ENCODE data around the gene PKD1. TPM values are rescaled to one million over a fixed set of nuclear protein-coding genes. Genes with fewer than 3 reads are reported as not detected.

The PKD1 gene
- total RNA-seq, 1 experiment from 2014 or later: 91.5 TPM

DNA sequence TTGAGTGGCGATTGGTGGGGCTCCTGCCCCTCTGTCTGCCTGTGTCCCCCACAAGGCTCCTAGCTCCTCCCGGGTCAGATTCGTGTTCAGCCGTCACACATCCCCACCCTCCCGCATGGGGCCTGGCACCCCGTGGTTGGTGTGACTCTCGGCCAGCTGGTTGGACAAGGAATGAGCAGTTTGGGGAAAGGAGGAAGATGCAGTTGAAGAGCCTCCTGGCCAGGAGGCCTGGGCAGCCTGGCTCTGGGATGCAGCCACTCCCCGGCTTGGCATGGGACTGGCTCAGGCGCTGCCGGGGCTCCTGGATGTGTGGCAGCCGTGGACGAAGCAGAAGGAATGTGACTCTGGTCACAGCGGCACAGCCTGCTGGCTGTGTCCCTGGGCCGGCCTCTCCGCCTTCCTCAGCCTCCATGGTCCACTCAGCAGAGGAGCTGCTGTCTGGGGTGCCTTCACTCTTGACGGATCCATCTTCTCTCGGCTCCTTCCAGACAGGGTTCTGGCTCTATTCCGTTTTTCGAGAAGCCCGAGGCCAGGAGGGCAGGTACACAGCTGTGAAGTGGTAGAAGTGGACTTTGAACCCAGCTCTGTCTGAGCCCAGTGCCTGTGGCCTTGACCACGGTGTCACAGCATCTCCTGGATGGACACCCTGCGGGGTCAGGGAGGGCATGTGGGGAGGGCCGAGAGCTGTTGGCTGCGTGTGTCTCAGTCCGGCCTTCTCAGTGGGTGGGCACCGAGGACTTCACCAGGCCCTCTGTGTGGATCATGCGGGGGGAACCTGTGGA, 22.0 kb upstream of the PKD1 start:
- DNase-seq: peak in 1 of 2 experiments; percentile 49
- Histone ChIP-seq H4K20me1 (ENCODE audit: insufficient read depth) (peaks cover 75% of the 10 kb centered on the region), H3F3A (ENCODE audit: insufficient read depth, low read depth) (peaks cover 37% of the 10 kb centered on the region), H3K9me3 (ENCODE audit: insufficient read depth, low read depth) (no peaks in the 10 kb centered on the region), H3K4me1 (replicated peaks; ENCODE audit: insufficient read depth) (peaks cover 30% of the 10 kb centered on the region), H3K9me2 (ENCODE audit: insufficient read depth) (no peaks in the 10 kb centered on the region), H3K27ac (no peak overlapping the region), H3K27me3 (ENCODE audit: insufficient read depth, low read depth) (no peaks in the 10 kb centered on the region), H2AFZ (no peak overlapping the region), H3K4me3 (peak overlapping the region; percentile 73; the same call in 1 of the 2 replicates), H3K4me2 (peak overlapping the region; percentile 83), H3K79me2 (ENCODE audit: low read depth) (peaks cover 88% of the 10 kb centered on the region), H3K36me3 (ENCODE audit: low read depth) (peaks cover 23% of the 10 kb centered on the region)
- BruUV-seq (replicated peaks): no TSS peak
- ChIA-PET POLR2A (ENCODE audit: unreplicated experiment) (no interaction called here), CTCF (no interaction called here)
- TF ChIP-seq, protein P1, sequence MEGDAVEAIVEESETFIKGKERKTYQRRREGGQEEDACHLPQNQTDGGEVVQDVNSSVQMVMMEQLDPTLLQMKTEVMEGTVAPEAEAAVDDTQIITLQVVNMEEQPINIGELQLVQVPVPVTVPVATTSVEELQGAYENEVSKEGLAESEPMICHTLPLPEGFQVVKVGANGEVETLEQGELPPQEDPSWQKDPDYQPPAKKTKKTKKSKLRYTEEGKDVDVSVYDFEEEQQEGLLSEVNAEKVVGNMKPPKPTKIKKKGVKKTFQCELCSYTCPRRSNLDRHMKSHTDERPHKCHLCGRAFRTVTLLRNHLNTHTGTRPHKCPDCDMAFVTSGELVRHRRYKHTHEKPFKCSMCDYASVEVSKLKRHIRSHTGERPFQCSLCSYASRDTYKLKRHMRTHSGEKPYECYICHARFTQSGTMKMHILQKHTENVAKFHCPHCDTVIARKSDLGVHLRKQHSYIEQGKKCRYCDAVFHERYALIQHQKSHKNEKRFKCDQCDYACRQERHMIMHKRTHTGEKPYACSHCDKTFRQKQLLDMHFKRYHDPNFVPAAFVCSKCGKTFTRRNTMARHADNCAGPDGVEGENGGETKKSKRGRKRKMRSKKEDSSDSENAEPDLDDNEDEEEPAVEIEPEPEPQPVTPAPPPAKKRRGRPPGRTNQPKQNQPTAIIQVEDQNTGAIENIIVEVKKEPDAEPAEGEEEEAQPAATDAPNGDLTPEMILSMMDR (conservative IDR thresholded peaks at IDR 0.05): no peak
- TF ChIP-seq EZH2 (IDR thresholded peaks at IDR 0.05; ENCODE audit: low read depth): no peak
- intact Hi-C loops (cut with micrococcal nuclease; ENCODE audit: unreplicated experiment): no loop called here

DNA sequence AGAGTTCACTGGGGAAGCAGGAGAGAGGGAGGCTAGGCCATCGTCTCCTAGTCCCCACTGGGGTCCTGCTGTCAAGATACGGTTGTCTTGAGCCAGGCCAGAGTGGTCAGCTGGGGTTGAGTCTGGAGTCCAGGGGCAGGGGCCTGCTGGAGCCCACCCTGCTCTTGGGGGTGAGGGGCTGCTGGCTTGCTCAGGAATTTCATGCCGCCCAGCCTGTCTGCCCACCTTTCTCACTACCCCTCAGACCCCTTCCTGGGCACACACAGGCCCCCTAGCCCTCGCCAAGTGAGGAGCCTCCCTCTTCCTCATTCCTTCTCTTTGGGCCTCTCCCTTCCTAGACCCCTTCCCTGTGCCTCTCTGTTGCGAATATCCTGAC, 21.1 kb upstream of the PKD1 start:
- Histone ChIP-seq H4K20me1 (ENCODE audit: insufficient read depth) (peaks cover 75% of the 10 kb centered on the region), H3F3A (ENCODE audit: insufficient read depth, low read depth) (peaks cover 37% of the 10 kb centered on the region), H3K4me3 (peak overlapping the region; percentile 73), H3K9me2 (ENCODE audit: insufficient read depth) (no peaks in the 10 kb centered on the region), H2AFZ (no peak overlapping the region), H3K79me2 (ENCODE audit: low read depth) (peaks cover 88% of the 10 kb centered on the region), H3K36me3 (ENCODE audit: low read depth) (peaks cover 29% of the 10 kb centered on the region), H3K4me1 (replicated peaks; ENCODE audit: insufficient read depth) (peaks cover 30% of the 10 kb centered on the region), H3K27me3 (ENCODE audit: insufficient read depth, low read depth) (no peaks in the 10 kb centered on the region), H3K4me2 (peak overlapping the region; percentile 83), H3K27ac (no peak overlapping the region), H3K9me3 (ENCODE audit: insufficient read depth, low read depth) (no peaks in the 10 kb centered on the region)
- intact Hi-C loops (cut with micrococcal nuclease; ENCODE audit: unreplicated experiment): no loop called here
- DNase-seq: no peak
- POLR2A ChIA-PET (ENCODE audit: unreplicated experiment): no interaction called here
- TF ChIP-seq EZH2 (IDR thresholded peaks at IDR 0.05; ENCODE audit: low read depth): no peak
- TF ChIP-seq, protein P1 (conservative IDR thresholded peaks at IDR 0.05): no peak
- CTCF ChIA-PET: no interaction called here
- BruUV-seq (replicated peaks): no TSS peak

DNA sequence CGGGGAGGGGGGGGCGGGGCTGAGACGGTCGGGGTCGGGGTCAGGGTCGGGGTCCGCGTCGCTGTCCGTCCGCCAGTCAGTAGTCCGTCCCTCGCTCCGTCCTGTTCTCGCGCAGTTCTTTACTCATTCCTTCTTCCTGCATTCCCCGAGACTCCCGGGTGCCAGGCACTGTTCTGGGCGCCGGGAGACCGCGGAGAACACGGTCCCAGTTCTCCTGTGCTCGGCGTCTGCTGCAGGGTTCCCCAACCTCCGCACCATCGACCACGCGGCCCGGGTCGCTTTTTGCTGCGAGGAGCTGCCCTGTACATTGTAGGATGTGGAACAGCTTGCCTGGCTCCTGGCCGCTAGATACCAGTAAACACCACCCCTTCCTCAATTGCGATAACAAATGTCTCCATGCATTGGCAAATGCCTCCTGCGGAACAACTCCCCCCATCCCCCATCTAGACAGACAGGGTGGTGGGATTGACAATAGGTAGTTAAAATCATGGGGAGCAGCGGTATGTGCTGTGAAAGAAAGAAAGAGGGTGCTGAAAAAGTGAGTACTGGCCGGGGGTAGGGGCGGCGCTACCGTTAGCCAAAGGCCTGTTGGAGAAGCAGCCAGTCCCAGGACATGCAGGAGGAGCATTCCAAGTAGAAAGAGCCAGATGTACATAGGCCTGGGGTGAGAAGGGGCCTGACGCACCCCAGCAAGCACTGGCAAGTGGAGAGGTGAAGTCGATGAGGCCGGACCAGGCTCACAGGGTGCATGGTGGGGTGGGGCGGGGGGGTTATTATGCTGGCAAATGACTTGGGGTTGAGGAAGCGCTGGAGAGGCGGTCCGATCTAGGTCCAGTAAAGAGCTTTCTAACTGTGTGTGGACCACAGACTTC, 20.5 kb upstream of the PKD1 start:
- Histone ChIP-seq H3K9me2 (ENCODE audit: insufficient read depth) (no peaks in the 10 kb centered on the region), H3K36me3 (ENCODE audit: low read depth) (peaks cover 29% of the 10 kb centered on the region), H4K20me1 (ENCODE audit: insufficient read depth) (peaks cover 75% of the 10 kb centered on the region), H3K4me2 (peak overlapping the region; percentile 83), H3F3A (ENCODE audit: insufficient read depth, low read depth) (peaks cover 37% of the 10 kb centered on the region), H3K27ac (no peak overlapping the region), H3K9me3 (ENCODE audit: insufficient read depth, low read depth) (no peaks in the 10 kb centered on the region), H3K79me2 (ENCODE audit: low read depth) (peaks cover 88% of the 10 kb centered on the region), H2AFZ (no peak overlapping the region), H3K4me3 (peak overlapping the region; percentile 73), H3K27me3 (ENCODE audit: insufficient read depth, low read depth) (no peaks in the 10 kb centered on the region), H3K4me1 (replicated peaks; ENCODE audit: insufficient read depth) (peaks cover 30% of the 10 kb centered on the region)
- no peak for TF ChIP-seq EZH2 (IDR thresholded peaks at IDR 0.05; ENCODE audit: low read depth)
- TF ChIP-seq, protein P1 (conservative IDR thresholded peaks at IDR 0.05): no peak
- intact Hi-C loops (cut with micrococcal nuclease; ENCODE audit: unreplicated experiment): loop anchor here (1.0 kb wide), 3 partner anchors 7 to 95 kb away; partner anchors contain the start of genes ECI1 and PGP
- DNase-seq: no peak
- TSS peak; percentile 57 for BruUV-seq (replicated peaks)
- ChIA-PET POLR2A (ENCODE audit: unreplicated experiment) (interaction anchor here (0.6 to 1.8 kb wide), 15 partner anchors 7 to 1520 kb away, joined by 3 to 16 read pairs (median 7); partner anchors contain the start of genes KCTD5, NTHL1, PGP and PKD1), CTCF (interaction anchor here (0.6 to 1.2 kb wide), 5 partner anchors 15 to 227 kb away, joined by 3 to 8 read pairs (median 4); partner anchors contain the start of gene ECI1)
